ENCODE data around the gene ALG12. TPM values are rescaled to one million over a fixed set of nuclear protein-coding genes. Genes with fewer than 3 reads are reported as not detected.

ALG12 gene
- total and polyA plus RNA-seq, 2 of the 13 experiments (the other 11 are each of a cell fraction or from before 2014, with no cell fraction given) = 7.8 to 15.8 TPM

DNA sequence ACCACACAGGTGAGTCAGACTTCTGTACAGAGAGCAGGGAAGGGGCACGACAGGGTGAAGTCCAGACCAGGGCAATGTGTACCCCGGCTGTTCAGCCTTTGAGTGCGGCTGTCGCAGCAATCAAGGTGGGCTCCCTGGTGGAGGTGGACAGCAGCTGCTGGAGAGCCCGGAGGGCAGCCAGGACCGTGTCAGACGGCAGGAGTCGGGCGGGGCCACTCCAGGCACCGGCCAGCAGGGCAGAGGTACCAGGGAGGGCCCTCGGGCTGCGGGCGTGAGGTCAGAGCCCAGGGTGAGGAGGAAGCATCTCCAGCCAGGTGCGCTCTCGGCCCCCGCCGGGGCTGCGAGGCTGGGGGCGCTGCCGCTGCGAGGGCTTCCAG, 41.5 kb upstream of the ALG12 start (continued):
- TF ChIP-seq, protein P1, sequence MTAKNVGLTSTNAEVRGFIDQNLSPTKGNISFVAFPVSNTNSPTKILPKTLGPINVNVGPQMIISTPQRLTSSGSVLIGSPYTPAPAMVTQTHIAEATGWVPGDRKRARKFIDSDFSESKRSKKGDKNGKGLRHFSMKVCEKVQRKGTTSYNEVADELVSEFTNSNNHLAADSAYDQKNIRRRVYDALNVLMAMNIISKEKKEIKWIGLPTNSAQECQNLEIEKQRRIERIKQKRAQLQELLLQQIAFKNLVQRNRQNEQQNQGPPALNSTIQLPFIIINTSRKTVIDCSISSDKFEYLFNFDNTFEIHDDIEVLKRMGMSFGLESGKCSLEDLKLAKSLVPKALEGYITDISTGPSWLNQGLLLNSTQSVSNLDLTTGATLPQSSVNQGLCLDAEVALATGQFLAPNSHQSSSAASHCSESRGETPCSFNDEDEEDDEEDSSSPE (CRISPR knock-in tag; IDR thresholded peaks at IDR 0.05) = no peak
- TF ChIP-seq, protein P2, sequence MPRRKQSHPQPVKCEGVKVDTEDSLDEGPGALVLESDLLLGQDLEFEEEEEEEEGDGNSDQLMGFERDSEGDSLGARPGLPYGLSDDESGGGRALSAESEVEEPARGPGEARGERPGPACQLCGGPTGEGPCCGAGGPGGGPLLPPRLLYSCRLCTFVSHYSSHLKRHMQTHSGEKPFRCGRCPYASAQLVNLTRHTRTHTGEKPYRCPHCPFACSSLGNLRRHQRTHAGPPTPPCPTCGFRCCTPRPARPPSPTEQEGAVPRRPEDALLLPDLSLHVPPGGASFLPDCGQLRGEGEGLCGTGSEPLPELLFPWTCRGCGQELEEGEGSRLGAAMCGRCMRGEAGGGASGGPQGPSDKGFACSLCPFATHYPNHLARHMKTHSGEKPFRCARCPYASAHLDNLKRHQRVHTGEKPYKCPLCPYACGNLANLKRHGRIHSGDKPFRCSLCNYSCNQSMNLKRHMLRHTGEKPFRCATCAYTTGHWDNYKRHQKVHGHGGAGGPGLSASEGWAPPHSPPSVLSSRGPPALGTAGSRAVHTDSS (CRISPR knock-in tag; conservative IDR thresholded peaks at IDR 0.05) = no peak
- TF ChIP-seq ZNF614 (CRISPR knock-in tag; IDR thresholded peaks at IDR 0.05; ENCODE audit: borderline replicate concordance) (no peak), ZFP41 (CRISPR knock-in tag; IDR thresholded peaks at IDR 0.05; ENCODE audit: borderline replicate concordance) (no peak), TBL1XR1 (IDR thresholded peaks at IDR 0.05; ENCODE audit: borderline replicate concordance, low read length, partially characterized antibody) (no peak)
- TF ChIP-seq, protein P3, sequence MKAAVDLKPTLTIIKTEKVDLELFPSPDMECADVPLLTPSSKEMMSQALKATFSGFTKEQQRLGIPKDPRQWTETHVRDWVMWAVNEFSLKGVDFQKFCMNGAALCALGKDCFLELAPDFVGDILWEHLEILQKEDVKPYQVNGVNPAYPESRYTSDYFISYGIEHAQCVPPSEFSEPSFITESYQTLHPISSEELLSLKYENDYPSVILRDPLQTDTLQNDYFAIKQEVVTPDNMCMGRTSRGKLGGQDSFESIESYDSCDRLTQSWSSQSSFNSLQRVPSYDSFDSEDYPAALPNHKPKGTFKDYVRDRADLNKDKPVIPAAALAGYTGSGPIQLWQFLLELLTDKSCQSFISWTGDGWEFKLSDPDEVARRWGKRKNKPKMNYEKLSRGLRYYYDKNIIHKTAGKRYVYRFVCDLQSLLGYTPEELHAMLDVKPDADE (CRISPR knock-in tag; IDR thresholded peaks at IDR 0.05) = no peak
- TF ChIP-seq, protein P4, sequence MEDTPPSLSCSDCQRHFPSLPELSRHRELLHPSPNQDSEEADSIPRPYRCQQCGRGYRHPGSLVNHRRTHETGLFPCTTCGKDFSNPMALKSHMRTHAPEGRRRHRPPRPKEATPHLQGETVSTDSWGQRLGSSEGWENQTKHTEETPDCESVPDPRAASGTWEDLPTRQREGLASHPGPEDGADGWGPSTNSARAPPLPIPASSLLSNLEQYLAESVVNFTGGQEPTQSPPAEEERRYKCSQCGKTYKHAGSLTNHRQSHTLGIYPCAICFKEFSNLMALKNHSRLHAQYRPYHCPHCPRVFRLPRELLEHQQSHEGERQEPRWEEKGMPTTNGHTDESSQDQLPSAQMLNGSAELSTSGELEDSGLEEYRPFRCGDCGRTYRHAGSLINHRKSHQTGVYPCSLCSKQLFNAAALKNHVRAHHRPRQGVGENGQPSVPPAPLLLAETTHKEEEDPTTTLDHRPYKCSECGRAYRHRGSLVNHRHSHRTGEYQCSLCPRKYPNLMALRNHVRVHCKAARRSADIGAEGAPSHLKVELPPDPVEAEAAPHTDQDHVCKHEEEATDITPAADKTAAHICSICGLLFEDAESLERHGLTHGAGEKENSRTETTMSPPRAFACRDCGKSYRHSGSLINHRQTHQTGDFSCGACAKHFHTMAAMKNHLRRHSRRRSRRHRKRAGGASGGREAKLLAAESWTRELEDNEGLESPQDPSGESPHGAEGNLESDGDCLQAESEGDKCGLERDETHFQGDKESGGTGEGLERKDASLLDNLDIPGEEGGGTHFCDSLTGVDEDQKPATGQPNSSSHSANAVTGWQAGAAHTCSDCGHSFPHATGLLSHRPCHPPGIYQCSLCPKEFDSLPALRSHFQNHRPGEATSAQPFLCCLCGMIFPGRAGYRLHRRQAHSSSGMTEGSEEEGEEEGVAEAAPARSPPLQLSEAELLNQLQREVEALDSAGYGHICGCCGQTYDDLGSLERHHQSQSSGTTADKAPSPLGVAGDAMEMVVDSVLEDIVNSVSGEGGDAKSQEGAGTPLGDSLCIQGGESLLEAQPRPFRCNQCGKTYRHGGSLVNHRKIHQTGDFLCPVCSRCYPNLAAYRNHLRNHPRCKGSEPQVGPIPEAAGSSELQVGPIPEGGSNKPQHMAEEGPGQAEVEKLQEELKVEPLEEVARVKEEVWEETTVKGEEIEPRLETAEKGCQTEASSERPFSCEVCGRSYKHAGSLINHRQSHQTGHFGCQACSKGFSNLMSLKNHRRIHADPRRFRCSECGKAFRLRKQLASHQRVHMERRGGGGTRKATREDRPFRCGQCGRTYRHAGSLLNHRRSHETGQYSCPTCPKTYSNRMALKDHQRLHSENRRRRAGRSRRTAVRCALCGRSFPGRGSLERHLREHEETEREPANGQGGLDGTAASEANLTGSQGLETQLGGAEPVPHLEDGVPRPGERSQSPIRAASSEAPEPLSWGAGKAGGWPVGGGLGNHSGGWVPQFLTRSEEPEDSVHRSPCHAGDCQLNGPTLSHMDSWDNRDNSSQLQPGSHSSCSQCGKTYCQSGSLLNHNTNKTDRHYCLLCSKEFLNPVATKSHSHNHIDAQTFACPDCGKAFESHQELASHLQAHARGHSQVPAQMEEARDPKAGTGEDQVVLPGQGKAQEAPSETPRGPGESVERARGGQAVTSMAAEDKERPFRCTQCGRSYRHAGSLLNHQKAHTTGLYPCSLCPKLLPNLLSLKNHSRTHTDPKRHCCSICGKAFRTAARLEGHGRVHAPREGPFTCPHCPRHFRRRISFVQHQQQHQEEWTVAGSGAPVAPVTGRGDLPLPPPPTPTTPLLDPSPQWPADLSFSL (CRISPR knock-in tag; IDR thresholded peaks at IDR 0.05) = 0 out of 2 replicates have a peak, but pooled peaks have one; percentile 62
